ENCODE results near the gene PARD3B. TPM values are rescaled to one million over a fixed set of nuclear protein-coding genes. Genes with fewer than 3 reads are reported as not detected.

PARD3B gene
- total and polyA plus RNA-seq, 7 donors: 3.2 to 64.0 (median 42.5) TPM

- 64 to 78% methylated on average over 4 of the region's 4 CpGs for WGBS, 2 donors
- no peaks in the 10 kb centered on the region for H3K36me3 ChIP-seq
Observed at GRCh38 chr2:204881655-204882054, 336.4 kb downstream of the PARD3B start.

GRCh38 chr2:204885747-204886146 is 340.5 kb downstream of the PARD3B start:
- DNase-seq: no peak
- TF ChIP-seq POLR2AphosphoS5 (IDR thresholded peaks at IDR 0.05): no peak
- TF ChIP-seq POLR2A (IDR thresholded peaks at IDR 0.05): no peak
- no peak for TF ChIP-seq CTCF (IDR thresholded peaks at IDR 0.05)
- no peak for TF ChIP-seq EP300 (IDR thresholded peaks at IDR 0.05)
- Histone ChIP-seq H3K4me1 (peaks cover 0 to 12% (median 10%) of the 10 kb centered on the region in 4 donors), H3K4me3 (no peak overlapping the region), H3K36me3 (no peaks in the 10 kb centered on the region), H3K9me3 (no peaks in the 10 kb centered on the region), H3K27ac (no peak overlapping the region), H3K27me3 (no peaks in the 10 kb centered on the region)
- WGBS, 2 donors: 68 to 83% methylated on average over 2 of the region's 2 CpGs
- intact Hi-C loops (cut with DNase I): no loop called here

More at GRCh38 chr2:204881655-204882054, 336.4 kb downstream of the PARD3B start:
- TF ChIP-seq POLR2AphosphoS5 (IDR thresholded peaks at IDR 0.05): no peak
- TF ChIP-seq POLR2A (IDR thresholded peaks at IDR 0.05): no peak
- TF ChIP-seq CTCF (IDR thresholded peaks at IDR 0.05): no peak
- no peak for TF ChIP-seq EP300 (IDR thresholded peaks at IDR 0.05)
- Histone ChIP-seq H3K4me1 (peaks cover 0 to 34% (median 25%) of the 10 kb centered on the region in 4 donors), H3K27me3 (no peaks in the 10 kb centered on the region), H3K4me3 (no peak overlapping the region), H3K27ac (no peak overlapping the region), H3K9me3 (no peaks in the 10 kb centered on the region)
- no peak for DNase-seq
- intact Hi-C loops (cut with DNase I): no loop called here

GRCh38 chr2:204886713-204887112 is 341.4 kb downstream of the PARD3B start:
- no peak for DNase-seq
- no peak for TF ChIP-seq CTCF (IDR thresholded peaks at IDR 0.05)
- TF ChIP-seq EP300 (IDR thresholded peaks at IDR 0.05): no peak
- TF ChIP-seq POLR2A (IDR thresholded peaks at IDR 0.05): no peak
- TF ChIP-seq POLR2AphosphoS5 (IDR thresholded peaks at IDR 0.05): no peak
- no peak overlapping the region for H3K27ac ChIP-seq
- H3K9me3 ChIP-seq: no peaks in the 10 kb centered on the region
- no peaks in the 10 kb centered on the region for H3K36me3 ChIP-seq
- no peaks in the 10 kb centered on the region for H3K27me3 ChIP-seq
- H3K4me1 ChIP-seq: peaks cover 0 to 6% (median 4%) of the 10 kb centered on the region in 4 donors
- intact Hi-C loops (cut with DNase I): no loop called here
- no peak overlapping the region for H3K4me3 ChIP-seq
- 69 to 72% methylated on average over 1 of the region's 1 CpG for WGBS, 2 donors

GRCh38 chr2:204888222-204888621 is 342.9 kb downstream of the PARD3B start:
- no peak for TF ChIP-seq POLR2AphosphoS5 (IDR thresholded peaks at IDR 0.05)
- no peak for TF ChIP-seq CTCF (IDR thresholded peaks at IDR 0.05)
- no peak for TF ChIP-seq EP300 (IDR thresholded peaks at IDR 0.05)
- TF ChIP-seq POLR2A (IDR thresholded peaks at IDR 0.05): no peak
- Histone ChIP-seq H3K4me1 (peaks cover 0 to 7% (median 0%) of the 10 kb centered on the region in 4 donors), H3K27ac (no peak overlapping the region), H3K4me3 (no peak overlapping the region), H3K9me3 (no peaks in the 10 kb centered on the region), H3K27me3 (no peaks in the 10 kb centered on the region), H3K36me3 (no peaks in the 10 kb centered on the region)
- no peak for DNase-seq
- intact Hi-C loops (cut with DNase I): no loop called here

- no peaks in the 10 kb centered on the region for H3K36me3 ChIP-seq
- H3K27me3 ChIP-seq: no peaks in the 10 kb centered on the region
- no peak overlapping the region for H3K27ac ChIP-seq
- no peak for TF ChIP-seq POLR2AphosphoS5 (IDR thresholded peaks at IDR 0.05)
- no peak for TF ChIP-seq EP300 (IDR thresholded peaks at IDR 0.05)
- TF ChIP-seq CTCF (IDR thresholded peaks at IDR 0.05): no peak
- no peak for TF ChIP-seq POLR2A (IDR thresholded peaks at IDR 0.05)
- DNase-seq: no peak
- intact Hi-C loops (cut with DNase I): no loop called here
- no peak overlapping the region for H3K4me3 ChIP-seq
- WGBS, 2 donors: 80 to 91% methylated on average over 2 of the region's 2 CpGs
- peaks cover 0 to 28% (median 4%) of the 10 kb centered on the region in 4 donors for H3K4me1 ChIP-seq
- H3K9me3 ChIP-seq: no peaks in the 10 kb centered on the region
Observed at GRCh38 chr2:204890680-204891079, 345.4 kb downstream of the PARD3B start.

Data from sigmoid colon (tissue), 7 donors.